Measurements from ENCODE around the gene FAM13A.
"Not testable (repeated sequence)": the region's sequence is repeated elsewhere in the genome, so short reads cannot be mapped to it uniquely, and the experiment has no call there.

FAM13A gene

GRCh38 chr4:89056953-89057398, at the start of gene FAM13A:
TSS of gene FAM13A (minus strand) at chr4:89057185. CDS start at chr4:89056964, 221 bp downstream.
- no peak for DNase-seq (ENCODE audit: low read depth in 2 of 2, low spot score in 1 of 2)

GRCh38 chr4:89105726-89106125, 48.7 kb upstream of the FAM13A start:
- DNase-seq (ENCODE audit: low read depth in 2 of 2, low spot score in 1 of 2), result no peak

GRCh38 chr4:89101256-89102161, 44.5 kb upstream of the FAM13A start:
- DNase-seq (ENCODE audit: low read depth in 2 of 2, low spot score in 1 of 2), result no peak

- no peak for DNase-seq (ENCODE audit: low read depth in 2 of 2, low spot score in 1 of 2)
These were observed 43.9 kb upstream of the FAM13A start for GRCh38 chr4:89100853-89101252.

GRCh38 chr4:89099471-89099870, 42.5 kb upstream of the FAM13A start:
- DNase-seq (ENCODE audit: low read depth in 2 of 2, low spot score in 1 of 2), result no peak

- DNase-seq (ENCODE audit: low read depth in 2 of 2, low spot score in 1 of 2), result no peak
These were observed 42.0 kb upstream of the FAM13A start for GRCh38 chr4:89099034-89099433.

- DNase-seq (ENCODE audit: low read depth in 2 of 2, low spot score in 1 of 2), result no peak
These were observed 21.3 kb upstream of the FAM13A start for GRCh38 chr4:89078300-89078699.

- no peak for DNase-seq (ENCODE audit: low read depth in 2 of 2, low spot score in 1 of 2)
These were observed 20.8 kb upstream of the FAM13A start for GRCh38 chr4:89077761-89078160.

- no peak for DNase-seq (ENCODE audit: low read depth in 2 of 2, low spot score in 1 of 2)
These were observed 15.9 kb upstream of the FAM13A start for GRCh38 chr4:89072921-89073320.

GRCh38 chr4:89071311-89071710, 14.3 kb upstream of the FAM13A start:
- DNase-seq (ENCODE audit: low read depth in 2 of 2, low spot score in 1 of 2), result no peak

GRCh38 chr4:89070041-89070440, 13.1 kb upstream of the FAM13A start:
- no peak for DNase-seq (ENCODE audit: low read depth in 2 of 2, low spot score in 1 of 2)

- no peak for DNase-seq (ENCODE audit: low read depth in 2 of 2, low spot score in 1 of 2)
These were observed 12.5 kb upstream of the FAM13A start for GRCh38 chr4:89069481-89069880.

- no peak for DNase-seq (ENCODE audit: low read depth in 2 of 2, low spot score in 1 of 2)
These were observed 10.4 kb upstream of the FAM13A start for GRCh38 chr4:89067417-89067816.

- DNase-seq (ENCODE audit: low read depth in 2 of 2, low spot score in 1 of 2), result no peak
These were observed 7.9 kb upstream of the FAM13A start for GRCh38 chr4:89064848-89065247.

GRCh38 chr4:89057844-89058243, 859 bp upstream of the FAM13A start:
- DNase-seq (ENCODE audit: low read depth in 2 of 2, low spot score in 1 of 2), result not testable (repeated sequence)

- DNase-seq (ENCODE audit: low read depth in 2 of 2, low spot score in 1 of 2), result no peak
These were observed 563 bp downstream of the FAM13A start for GRCh38 chr4:89056292-89056952.

GRCh38 chr4:89055157-89056080, 1.6 kb downstream of the FAM13A start:
- DNase-seq (ENCODE audit: low read depth in 2 of 2, low spot score in 1 of 2), result no peak

- no peak for DNase-seq (ENCODE audit: low read depth in 2 of 2, low spot score in 1 of 2)
These were observed 2.4 kb downstream of the FAM13A start for GRCh38 chr4:89054627-89055026.

GRCh38 chr4:89049853-89050252, 7.1 kb downstream of the FAM13A start:
- DNase-seq (ENCODE audit: low read depth in 2 of 2, low spot score in 1 of 2), result no peak

- no peak for DNase-seq (ENCODE audit: low read depth in 2 of 2, low spot score in 1 of 2)
These were observed 7.9 kb downstream of the FAM13A start for GRCh38 chr4:89048906-89049601.
